Measurements from ENCODE around the gene CDK17. TPM values are rescaled to one million over a fixed set of nuclear protein-coding genes. Genes with fewer than 3 reads are reported as not detected.

The CDK17 gene
- total RNA-seq, 1 experiment from 2014 or later = 21.4 TPM

DNA sequence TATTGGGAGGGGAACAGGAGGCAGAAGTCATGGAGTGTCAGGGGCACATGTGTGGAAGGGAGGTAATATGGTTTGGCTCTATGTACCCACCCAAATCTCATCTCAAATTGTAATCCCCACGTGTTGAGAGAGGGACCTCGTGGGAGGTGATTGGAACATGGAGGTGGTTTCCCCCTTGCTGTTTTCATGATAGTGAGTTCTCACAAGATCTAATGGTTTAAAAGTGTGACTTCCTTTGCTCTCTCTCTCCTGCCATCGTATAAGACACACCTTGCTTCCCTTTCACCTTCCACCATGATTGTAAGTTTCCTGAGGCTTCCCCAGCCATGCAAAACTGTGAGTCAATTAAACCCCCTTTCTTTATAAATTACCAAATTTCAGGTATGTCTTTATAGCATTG is 41.6 kb upstream of the CDK17 start:
- no peaks in the 10 kb centered on the region for H4K20me1 ChIP-seq (ENCODE audit: insufficient read depth)
- no peaks in the 10 kb centered on the region for H3K4me1 ChIP-seq (ENCODE audit: control insufficient read depth in 1 of 2, insufficient read depth in 2 of 2, low read length in 2 of 2)
- ChIA-PET CTCF (no interaction called here), RAD21 (ENCODE audit: low non-redundant PET in 1 of 2, low total read pairs in 2 of 2, uncharacterized antibody in 2 of 2, unreplicated experiment in 2 of 2) (no interaction called here), POLR2A (no interaction called here)
- BruUV-seq (replicated peaks) = no TSS peak
- DNase-seq (ENCODE audit: low read depth, low spot score) (no peak), ATAC-seq (no peak)
- no peak overlapping the region for H2AFZ ChIP-seq (ENCODE audit: low read depth, low read length, poor library complexity, severe bottlenecking)
- H3K79me2 ChIP-seq (ENCODE audit: insufficient read depth, low read length) = no peaks in the 10 kb centered on the region
- no peak for TF ChIP-seq SP1 (IDR thresholded peaks at IDR 0.05; ENCODE audit: low read depth)
- no peak for TF ChIP-seq RAD21 (IDR thresholded peaks at IDR 0.05; ENCODE audit: low read depth)
- TF ChIP-seq SRF (IDR thresholded peaks at IDR 0.05; ENCODE audit: low read depth) = no peak
- no peak for TF ChIP-seq FOSL1 (IDR thresholded peaks at IDR 0.05; ENCODE audit: low read depth)
- no peak for TF ChIP-seq TCF7L2 (IDR thresholded peaks at IDR 0.05; ENCODE audit: borderline replicate concordance, extremely low read depth, insufficient read depth, insufficient read length)
- TF ChIP-seq ZNF274 (IDR thresholded peaks at IDR 0.05; ENCODE audit: low read depth, low read length) = no peak
- TF ChIP-seq, protein P1, sequence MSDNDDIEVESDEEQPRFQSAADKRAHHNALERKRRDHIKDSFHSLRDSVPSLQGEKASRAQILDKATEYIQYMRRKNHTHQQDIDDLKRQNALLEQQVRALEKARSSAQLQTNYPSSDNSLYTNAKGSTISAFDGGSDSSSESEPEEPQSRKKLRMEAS (IDR thresholded peaks at IDR 0.05) = no peak
- no peak for TF ChIP-seq JUND (IDR thresholded peaks at IDR 0.05)
- TF ChIP-seq, protein P2, sequence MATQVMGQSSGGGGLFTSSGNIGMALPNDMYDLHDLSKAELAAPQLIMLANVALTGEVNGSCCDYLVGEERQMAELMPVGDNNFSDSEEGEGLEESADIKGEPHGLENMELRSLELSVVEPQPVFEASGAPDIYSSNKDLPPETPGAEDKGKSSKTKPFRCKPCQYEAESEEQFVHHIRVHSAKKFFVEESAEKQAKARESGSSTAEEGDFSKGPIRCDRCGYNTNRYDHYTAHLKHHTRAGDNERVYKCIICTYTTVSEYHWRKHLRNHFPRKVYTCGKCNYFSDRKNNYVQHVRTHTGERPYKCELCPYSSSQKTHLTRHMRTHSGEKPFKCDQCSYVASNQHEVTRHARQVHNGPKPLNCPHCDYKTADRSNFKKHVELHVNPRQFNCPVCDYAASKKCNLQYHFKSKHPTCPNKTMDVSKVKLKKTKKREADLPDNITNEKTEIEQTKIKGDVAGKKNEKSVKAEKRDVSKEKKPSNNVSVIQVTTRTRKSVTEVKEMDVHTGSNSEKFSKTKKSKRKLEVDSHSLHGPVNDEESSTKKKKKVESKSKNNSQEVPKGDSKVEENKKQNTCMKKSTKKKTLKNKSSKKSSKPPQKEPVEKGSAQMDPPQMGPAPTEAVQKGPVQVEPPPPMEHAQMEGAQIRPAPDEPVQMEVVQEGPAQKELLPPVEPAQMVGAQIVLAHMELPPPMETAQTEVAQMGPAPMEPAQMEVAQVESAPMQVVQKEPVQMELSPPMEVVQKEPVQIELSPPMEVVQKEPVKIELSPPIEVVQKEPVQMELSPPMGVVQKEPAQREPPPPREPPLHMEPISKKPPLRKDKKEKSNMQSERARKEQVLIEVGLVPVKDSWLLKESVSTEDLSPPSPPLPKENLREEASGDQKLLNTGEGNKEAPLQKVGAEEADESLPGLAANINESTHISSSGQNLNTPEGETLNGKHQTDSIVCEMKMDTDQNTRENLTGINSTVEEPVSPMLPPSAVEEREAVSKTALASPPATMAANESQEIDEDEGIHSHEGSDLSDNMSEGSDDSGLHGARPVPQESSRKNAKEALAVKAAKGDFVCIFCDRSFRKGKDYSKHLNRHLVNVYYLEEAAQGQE (IDR thresholded peaks at IDR 0.05; ENCODE audit: low read depth) = no peak
- TF ChIP-seq CBX3 (IDR thresholded peaks at IDR 0.05; ENCODE audit: low read depth) = no peak
- TF ChIP-seq CEBPB (IDR thresholded peaks at IDR 0.05; ENCODE audit: low read depth) = no peak
- TF ChIP-seq, protein P3, sequence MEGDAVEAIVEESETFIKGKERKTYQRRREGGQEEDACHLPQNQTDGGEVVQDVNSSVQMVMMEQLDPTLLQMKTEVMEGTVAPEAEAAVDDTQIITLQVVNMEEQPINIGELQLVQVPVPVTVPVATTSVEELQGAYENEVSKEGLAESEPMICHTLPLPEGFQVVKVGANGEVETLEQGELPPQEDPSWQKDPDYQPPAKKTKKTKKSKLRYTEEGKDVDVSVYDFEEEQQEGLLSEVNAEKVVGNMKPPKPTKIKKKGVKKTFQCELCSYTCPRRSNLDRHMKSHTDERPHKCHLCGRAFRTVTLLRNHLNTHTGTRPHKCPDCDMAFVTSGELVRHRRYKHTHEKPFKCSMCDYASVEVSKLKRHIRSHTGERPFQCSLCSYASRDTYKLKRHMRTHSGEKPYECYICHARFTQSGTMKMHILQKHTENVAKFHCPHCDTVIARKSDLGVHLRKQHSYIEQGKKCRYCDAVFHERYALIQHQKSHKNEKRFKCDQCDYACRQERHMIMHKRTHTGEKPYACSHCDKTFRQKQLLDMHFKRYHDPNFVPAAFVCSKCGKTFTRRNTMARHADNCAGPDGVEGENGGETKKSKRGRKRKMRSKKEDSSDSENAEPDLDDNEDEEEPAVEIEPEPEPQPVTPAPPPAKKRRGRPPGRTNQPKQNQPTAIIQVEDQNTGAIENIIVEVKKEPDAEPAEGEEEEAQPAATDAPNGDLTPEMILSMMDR (IDR thresholded peaks at IDR 0.05 in 2 of 3, conservative IDR thresholded peaks at IDR 0.05 in 1 of 3; ENCODE audit: borderline replicate concordance in 1 of 3, insufficient read depth in 1 of 3, low read depth in 2 of 3, low read length in 2 of 3) = no peak
- TF ChIP-seq SIN3A (IDR thresholded peaks at IDR 0.05; ENCODE audit: low read depth) = no peak
- no peak for TF ChIP-seq EGR1 (IDR thresholded peaks at IDR 0.05; ENCODE audit: low read depth)
- TF ChIP-seq, protein P4, sequence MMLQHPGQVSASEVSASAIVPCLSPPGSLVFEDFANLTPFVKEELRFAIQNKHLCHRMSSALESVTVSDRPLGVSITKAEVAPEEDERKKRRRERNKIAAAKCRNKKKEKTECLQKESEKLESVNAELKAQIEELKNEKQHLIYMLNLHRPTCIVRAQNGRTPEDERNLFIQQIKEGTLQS (IDR thresholded peaks at IDR 0.05) = no peak
- TF ChIP-seq ZFX (IDR thresholded peaks at IDR 0.05) = no peak
- no peaks in the 10 kb centered on the region for H3K9me3 ChIP-seq (ENCODE audit: control insufficient read depth in 1 of 2, insufficient read depth in 1 of 2, low read depth in 1 of 2, low read length in 2 of 2)
- no peaks in the 10 kb centered on the region for H3K27me3 ChIP-seq (ENCODE audit: insufficient read depth, low read length)
- no peak overlapping the region for H3K9ac ChIP-seq (ENCODE audit: low read length)
- no peaks in the 10 kb centered on the region for H3K36me3 ChIP-seq (ENCODE audit: control insufficient read depth in 1 of 2, insufficient read depth in 2 of 2, low read length in 2 of 2)
- H3K4me3 ChIP-seq (replicated peaks in 1 of 2; ENCODE audit: low read depth in 1 of 2, low read length in 2 of 2) = no peak overlapping the region
- no peak overlapping the region for H3K4me2 ChIP-seq (ENCODE audit: low read length)
- no peak overlapping the region for H3K27ac ChIP-seq (ENCODE audit: low read depth, low read length)
- intact Hi-C loops (cut with micrococcal nuclease) = no loop called here
- H3K9me2 ChIP-seq (ENCODE audit: insufficient read depth) = no peaks in the 10 kb centered on the region

All from HCT116 (cell line).